Activated T-helper 1 cell treated with anti-CD3 and anti-CD28 coated beads, Interleukin-12 subunit alpha, Interleukin-12 subunit beta, Interleukin-2, Interleukin-4 antibody, amounts not matched to agents 30 ng/mL and 10 ng/mL and 1 ng/mL, durations not matched to agents 14 hours and 24 hours and 36 hours (primary cell): ENCODE results near the gene DPYSL3. TPM values are rescaled to one million over a fixed set of nuclear protein-coding genes. Genes with fewer than 3 reads are reported as not detected.
"Not testable (repeated sequence)": the region's sequence is repeated elsewhere in the genome, so short reads cannot be mapped to it uniquely, and the experiment has no call there.

ENCODE experiments used
- DNase-seq: peaks from one replicate; pipeline ENCODE4 v3.0.0; 2021; ENCODE audit warnings: low spot score
- H3K27ac Mint-ChIP-seq: one replicate; pipeline ENCODE4 v1.8.0; 2021; ENCODE audit warnings: mild to moderate bottlenecking, mixed read lengths
- H3K27me3 Mint-ChIP-seq: one replicate; pipeline ENCODE4 v1.8.0; 2022; ENCODE audit warnings: mild to moderate bottlenecking, moderate library complexity, mixed read lengths; ENCODE audit not compliant: insufficient read depth
- H3K36me3 Mint-ChIP-seq: one replicate; pipeline ENCODE4 v1.8.0; 2021; ENCODE audit warnings: low read depth, mixed read lengths
- H3K4me1 Mint-ChIP-seq: one replicate; pipeline ENCODE4 v1.8.0; 2021; ENCODE audit warnings: low read depth, mixed read lengths
- H3K4me3 Mint-ChIP-seq: one replicate; pipeline ENCODE4 v1.8.0; 2021; ENCODE audit warnings: mild to moderate bottlenecking, moderate library complexity, mixed read lengths
- H3K9me3 Mint-ChIP-seq: one replicate; pipeline ENCODE4 v1.8.0; 2021; ENCODE audit warnings: mixed read lengths
- intact Hi-C: fragments of 100-400 bp; cut with micrococcal nuclease; formaldehyde crosslinking; loops from one replicate; pipeline ENCODE4 v1.15.1; 2024
- total RNA-seq: library from RNA; stranded (reverse); gene quantifications from 2 replicates; pipeline ENCODE4 v1.2.3, GENCODE V29; 2022

Gene DPYSL3
- 0.16 TPM in 1 of 2 replicates, not detected in the other for total RNA-seq

- Mint-ChIP-seq H3K4me3 (no peak within 1 kb of the TSS), H3K4me1 (no peaks in the 10 kb centered on the region), H3K36me3 (no peaks in the 10 kb centered on the region), H3K9me3 (no peaks in the 10 kb centered on the region), H3K27ac (no peak within 1 kb of the TSS), H3K27me3 (peaks cover 32% of the 10 kb centered on the region)
- no peak for DNase-seq
- intact Hi-C loops: no loop called here
These were observed at the start of gene DPYSL3 for GRCh38 chr5:147509710-147510651. Gene DPYSL3 (minus strand): TSS chr5:147510068. CDS start chr5:147509858, 210 bp downstream.

- H3K9me3 Mint-ChIP-seq: no peaks in the 10 kb centered on the region
- no peaks in the 10 kb centered on the region for H3K36me3 Mint-ChIP-seq
- no peaks in the 10 kb centered on the region for H3K4me1 Mint-ChIP-seq
- DNase-seq: no peak
- no peak overlapping the region for H3K27ac Mint-ChIP-seq
- no peaks in the 10 kb centered on the region for H3K27me3 Mint-ChIP-seq
- H3K4me3 Mint-ChIP-seq: no peak overlapping the region
- intact Hi-C loops: no loop called here
These were observed 49.0 kb upstream of the DPYSL3 start for GRCh38 chr5:147558826-147559225.

- DNase-seq: no peak
- Mint-ChIP-seq H3K9me3 (no peaks in the 10 kb centered on the region), H3K27me3 (no peaks in the 10 kb centered on the region), H3K27ac (no peak overlapping the region), H3K36me3 (no peaks in the 10 kb centered on the region), H3K4me3 (no peak overlapping the region), H3K4me1 (no peaks in the 10 kb centered on the region)
- intact Hi-C loops: no loop called here
These were observed 48.2 kb upstream of the DPYSL3 start for GRCh38 chr5:147557876-147558745.

- no peak for DNase-seq
- Mint-ChIP-seq H3K27me3 (no peaks in the 10 kb centered on the region), H3K27ac (no peak overlapping the region), H3K9me3 (peaks cover 3% of the 10 kb centered on the region), H3K4me3 (no peak overlapping the region), H3K4me1 (no peaks in the 10 kb centered on the region), H3K36me3 (no peaks in the 10 kb centered on the region)
- intact Hi-C loops: no loop called here
These were observed 45.3 kb upstream of the DPYSL3 start for GRCh38 chr5:147555176-147555575.

GRCh38 chr5:147554261-147554817 lies 44.5 kb upstream of the DPYSL3 start:
- H3K27ac Mint-ChIP-seq: no peak overlapping the region
- no peak overlapping the region for H3K4me3 Mint-ChIP-seq
- DNase-seq: no peak
- no peaks in the 10 kb centered on the region for H3K4me1 Mint-ChIP-seq
- intact Hi-C loops: no loop called here
- H3K36me3 Mint-ChIP-seq: no peaks in the 10 kb centered on the region
- no peaks in the 10 kb centered on the region for H3K27me3 Mint-ChIP-seq
- H3K9me3 Mint-ChIP-seq: peaks cover 3% of the 10 kb centered on the region

- intact Hi-C loops: not testable (repeated sequence)
These were observed 43.9 kb upstream of the DPYSL3 start for GRCh38 chr5:147553817-147554216.

GRCh38 chr5:147552897-147553296 lies 43.0 kb upstream of the DPYSL3 start:
- peaks cover 3% of the 10 kb centered on the region for H3K9me3 Mint-ChIP-seq
- no peaks in the 10 kb centered on the region for H3K36me3 Mint-ChIP-seq
- H3K27ac Mint-ChIP-seq: no peak overlapping the region
- DNase-seq: no peak
- H3K27me3 Mint-ChIP-seq: no peaks in the 10 kb centered on the region
- intact Hi-C loops: no loop called here
- no peaks in the 10 kb centered on the region for H3K4me1 Mint-ChIP-seq
- no peak overlapping the region for H3K4me3 Mint-ChIP-seq

More at GRCh38 chr5:147553817-147554216, 43.9 kb upstream of the DPYSL3 start:
- not testable (repeated sequence) for H3K27ac Mint-ChIP-seq, H3K27me3 Mint-ChIP-seq, H3K9me3 Mint-ChIP-seq, H3K4me3 Mint-ChIP-seq, H3K36me3 Mint-ChIP-seq, DNase-seq, H3K4me1 Mint-ChIP-seq

GRCh38 chr5:147551677-147552076 lies 41.8 kb upstream of the DPYSL3 start:
- no peaks in the 10 kb centered on the region for H3K36me3 Mint-ChIP-seq
- no peak for DNase-seq

GRCh38 chr5:147547730-147548129 lies 37.9 kb upstream of the DPYSL3 start:
- no peaks in the 10 kb centered on the region for H3K27me3 Mint-ChIP-seq
- H3K4me3 Mint-ChIP-seq: no peak overlapping the region
- no peak for DNase-seq
- intact Hi-C loops: no loop called here
- H3K9me3 Mint-ChIP-seq: peaks cover 3% of the 10 kb centered on the region
- H3K27ac Mint-ChIP-seq: no peak overlapping the region
- no peaks in the 10 kb centered on the region for H3K36me3 Mint-ChIP-seq
- no peaks in the 10 kb centered on the region for H3K4me1 Mint-ChIP-seq

More at GRCh38 chr5:147551677-147552076, 41.8 kb upstream of the DPYSL3 start:
- H3K27ac Mint-ChIP-seq: no peak overlapping the region
- H3K4me1 Mint-ChIP-seq: no peaks in the 10 kb centered on the region
- H3K4me3 Mint-ChIP-seq: no peak overlapping the region
- no peaks in the 10 kb centered on the region for H3K27me3 Mint-ChIP-seq
- intact Hi-C loops: no loop called here
- peaks cover 3% of the 10 kb centered on the region for H3K9me3 Mint-ChIP-seq

GRCh38 chr5:147544556-147544955 lies 34.7 kb upstream of the DPYSL3 start:
- DNase-seq: no peak
- Mint-ChIP-seq H3K4me1 (no peaks in the 10 kb centered on the region), H3K27ac (no peak overlapping the region), H3K4me3 (no peak overlapping the region), H3K36me3 (no peaks in the 10 kb centered on the region), H3K9me3 (no peaks in the 10 kb centered on the region), H3K27me3 (peaks cover 2% of the 10 kb centered on the region)
- intact Hi-C loops: no loop called here

- H3K9me3 Mint-ChIP-seq: no peaks in the 10 kb centered on the region
These were observed 29.2 kb upstream of the DPYSL3 start for GRCh38 chr5:147539053-147539452.

GRCh38 chr5:147538236-147538635 lies 28.4 kb upstream of the DPYSL3 start:
- DNase-seq: no peak
- Mint-ChIP-seq H3K27ac (no peak overlapping the region), H3K36me3 (no peaks in the 10 kb centered on the region), H3K4me3 (no peak overlapping the region), H3K4me1 (no peaks in the 10 kb centered on the region), H3K27me3 (peaks cover 4% of the 10 kb centered on the region), H3K9me3 (no peaks in the 10 kb centered on the region)
- intact Hi-C loops: no loop called here

More at GRCh38 chr5:147539053-147539452, 29.2 kb upstream of the DPYSL3 start:
- Mint-ChIP-seq H3K4me3 (no peak overlapping the region), H3K4me1 (no peaks in the 10 kb centered on the region), H3K27me3 (peaks cover 4% of the 10 kb centered on the region), H3K27ac (no peak overlapping the region), H3K36me3 (no peaks in the 10 kb centered on the region)
- intact Hi-C loops: no loop called here
- DNase-seq: no peak
